HG03108 (cell line): ENCODE results near the gene MMAB.

ENCODE experiments used
- ATAC-seq: cut with Tn5 transposase; IDR thresholded peaks from one replicate; pipeline ENCODE4 v1.9.1; 2021; ENCODE audit warnings: moderate library complexity; ENCODE audit not compliant: unreplicated experiment

MMAB gene

DNA sequence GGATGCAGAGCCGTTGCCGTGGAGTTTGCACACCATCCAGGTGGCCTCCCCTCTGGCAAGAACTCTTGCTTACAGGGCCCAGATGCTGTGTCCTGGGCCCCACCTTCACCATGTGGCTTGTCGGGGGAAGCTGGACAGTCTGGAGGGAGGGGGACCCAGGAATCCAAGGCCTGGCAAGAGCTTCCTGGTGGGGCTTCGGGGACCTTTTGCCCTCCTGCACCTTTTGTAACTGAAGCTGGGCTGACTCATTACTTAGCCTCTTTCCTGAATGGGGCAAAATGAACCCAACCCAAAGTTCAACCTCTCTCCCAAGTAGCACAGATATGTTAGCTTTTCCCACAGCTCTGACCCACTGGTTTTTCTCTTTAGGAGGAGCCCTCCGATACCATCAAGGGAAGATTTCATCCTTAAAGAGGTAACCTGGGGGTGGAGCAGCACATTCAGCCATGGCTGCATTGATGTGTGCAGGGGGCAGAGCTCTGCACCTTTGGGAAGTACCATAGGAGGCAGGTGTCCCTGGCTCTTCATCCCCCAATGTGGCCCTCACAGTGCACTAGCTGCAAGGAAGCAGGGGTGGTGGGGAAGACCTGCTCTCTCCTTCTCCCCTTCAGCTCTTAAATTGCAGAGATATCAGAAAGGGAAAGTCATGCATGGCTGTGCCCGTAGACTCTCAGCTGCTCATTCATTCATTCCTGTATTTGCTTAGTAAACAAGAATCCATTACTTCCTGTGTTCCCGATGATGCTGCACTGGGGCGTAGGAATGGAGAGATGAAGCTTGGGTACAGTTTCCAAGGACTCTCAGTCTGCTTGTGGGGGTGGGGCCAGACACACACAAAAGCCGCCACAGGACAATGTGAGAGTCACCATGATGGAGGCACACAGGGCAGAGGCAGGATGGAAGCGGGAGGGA is 13.3 kb upstream of the MMAB start:
- no peak for ATAC-seq

DNA sequence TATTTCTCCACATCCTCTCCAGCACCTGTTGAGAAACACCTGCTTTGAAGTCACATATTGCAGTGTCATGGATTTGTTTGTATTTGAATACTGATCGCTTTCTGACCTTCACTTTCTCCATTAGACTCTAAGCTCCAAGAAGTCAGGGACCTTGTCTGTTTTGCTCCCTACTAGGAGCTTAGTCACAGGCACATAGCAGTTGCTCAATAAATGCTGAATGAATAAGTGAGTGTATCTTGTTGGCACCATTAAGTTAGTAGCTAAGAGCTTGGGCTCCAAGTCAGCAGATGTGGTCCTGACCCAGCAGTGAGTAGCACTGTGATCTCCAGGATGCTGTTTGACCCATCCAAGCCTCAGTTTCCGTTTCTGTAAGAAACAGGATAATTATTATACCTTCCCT is 10.4 kb upstream of the MMAB start:
- ATAC-seq: no peak

DNA sequence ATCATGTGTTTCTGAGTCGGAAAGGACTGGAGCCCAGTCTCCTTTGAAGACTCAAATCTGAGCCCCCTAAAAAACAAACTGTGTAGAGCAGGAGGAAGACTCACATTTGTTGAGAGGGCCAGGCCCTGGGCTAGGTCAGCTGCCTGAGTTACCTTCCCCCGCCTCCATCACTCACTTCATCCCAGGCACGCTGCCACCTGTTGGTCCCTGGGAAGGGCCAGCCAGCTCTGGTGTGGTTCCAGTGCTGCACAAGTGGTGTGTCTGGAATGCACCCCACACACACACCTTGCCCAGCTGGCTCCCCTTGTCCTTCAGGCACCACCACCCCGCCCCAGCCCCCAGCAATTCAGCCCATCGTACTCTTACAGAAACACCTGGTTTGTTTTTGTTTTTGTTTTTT is 9.3 kb upstream of the MMAB start:
- no peak for ATAC-seq

DNA sequence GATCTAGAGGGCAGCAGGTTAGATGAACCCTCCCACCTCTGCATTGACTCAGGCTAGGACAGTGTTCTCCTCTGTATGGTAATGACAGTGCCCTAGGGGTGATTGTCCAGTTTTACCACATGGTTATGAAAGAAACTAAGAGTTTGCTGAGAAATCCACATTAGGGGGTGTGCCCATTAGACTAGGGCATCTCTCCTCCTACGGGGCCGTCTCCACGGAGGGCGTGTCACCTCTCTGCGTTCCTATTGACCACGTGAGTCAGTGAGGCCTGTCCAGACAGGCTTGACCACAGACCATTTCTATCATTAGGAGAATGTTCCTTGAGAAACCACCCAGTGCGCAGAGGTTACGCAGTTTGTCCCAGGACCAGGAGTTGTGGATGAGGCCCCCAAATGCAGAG is 8.6 kb upstream of the MMAB start:
- ATAC-seq: no peak

DNA sequence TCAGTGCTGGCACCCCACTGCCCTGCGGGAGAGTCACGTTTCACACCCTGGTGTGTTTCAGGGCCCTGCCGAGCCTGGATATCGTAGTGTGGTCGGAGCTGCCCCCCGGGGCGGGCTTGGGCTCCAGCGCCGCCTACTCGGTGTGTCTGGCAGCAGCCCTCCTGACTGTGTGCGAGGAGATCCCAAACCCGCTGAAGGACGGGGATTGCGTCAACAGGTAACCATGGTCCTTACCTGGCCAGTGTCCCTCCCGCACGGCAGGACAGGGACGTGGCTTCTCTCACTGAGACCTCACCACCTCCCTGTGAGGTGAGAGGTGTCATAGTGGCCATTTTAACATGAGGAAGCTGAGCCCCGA is 8.0 kb upstream of the MMAB start:
- no peak for ATAC-seq

DNA sequence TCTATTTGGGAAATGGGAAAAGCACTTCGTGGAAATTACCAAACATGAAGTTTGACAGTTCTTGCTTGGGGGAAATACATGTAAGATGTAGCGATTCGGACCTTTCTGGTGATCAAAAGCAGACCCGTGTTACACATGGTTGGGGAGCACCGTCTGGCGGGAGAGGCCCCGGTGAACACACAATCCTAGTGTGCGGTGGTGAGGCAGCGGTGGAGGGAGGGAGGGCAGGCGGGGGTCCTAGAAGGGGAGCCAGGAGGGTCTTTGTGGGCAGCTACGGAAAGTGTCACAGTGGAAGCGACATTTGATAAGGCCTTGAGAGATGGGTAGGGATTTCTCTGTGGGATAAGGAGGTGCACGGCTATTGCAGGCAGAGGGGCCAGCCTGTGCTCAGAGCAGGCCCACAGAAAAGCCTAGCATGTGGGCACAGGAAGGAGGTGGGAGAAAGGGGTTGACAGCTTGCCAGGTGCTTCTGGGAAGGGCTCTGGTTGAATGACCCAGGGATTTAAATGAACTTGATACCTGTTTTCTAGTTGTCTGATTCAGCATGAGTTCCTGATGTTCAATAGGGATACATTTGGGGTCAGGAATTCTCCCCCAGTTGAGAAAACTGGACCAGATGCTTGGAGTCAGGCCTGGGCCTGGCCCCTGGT is 7.5 kb upstream of the MMAB start:
- no peak for ATAC-seq

DNA sequence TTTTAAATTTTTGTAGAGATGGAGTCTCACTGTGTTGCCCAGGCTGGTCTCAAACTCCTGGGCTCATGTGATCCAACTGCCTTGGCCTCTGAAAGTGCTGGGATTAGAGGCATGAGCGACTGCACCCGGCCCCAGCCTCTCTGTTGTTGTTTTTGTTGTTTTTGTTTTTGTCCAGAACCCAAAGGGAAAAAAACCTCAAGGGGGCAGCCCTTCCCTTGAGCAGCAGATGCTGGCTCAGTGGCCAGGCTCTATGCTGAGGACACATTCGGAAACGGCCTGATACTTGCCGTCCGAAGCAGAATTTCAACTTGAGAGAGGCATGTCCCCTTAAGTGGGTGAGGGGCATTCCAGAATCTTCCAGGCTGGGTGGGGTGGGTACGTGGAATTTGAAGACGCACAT is 7.0 kb upstream of the MMAB start:
- ATAC-seq: no peak

DNA sequence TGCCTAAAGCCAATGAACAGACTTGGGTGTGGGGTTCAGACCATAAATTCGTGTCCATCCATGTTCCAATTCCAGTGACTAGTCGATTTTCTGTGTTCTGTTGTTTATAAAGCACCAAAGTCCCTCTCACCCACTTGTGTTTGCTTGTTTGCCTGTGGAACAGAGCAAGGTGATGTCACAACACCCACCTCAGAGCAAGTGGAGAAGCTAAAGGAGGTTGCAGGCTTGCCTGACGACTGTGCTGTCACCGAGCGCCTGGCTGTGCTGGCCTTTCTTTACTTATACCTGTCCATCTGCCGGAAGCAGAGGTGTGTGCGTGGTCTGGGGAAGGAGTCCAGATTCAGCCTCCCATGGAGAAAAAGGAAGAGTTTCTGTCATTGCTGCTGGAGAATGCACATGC is 6.3 kb upstream of the MMAB start:
- no peak for ATAC-seq

DNA sequence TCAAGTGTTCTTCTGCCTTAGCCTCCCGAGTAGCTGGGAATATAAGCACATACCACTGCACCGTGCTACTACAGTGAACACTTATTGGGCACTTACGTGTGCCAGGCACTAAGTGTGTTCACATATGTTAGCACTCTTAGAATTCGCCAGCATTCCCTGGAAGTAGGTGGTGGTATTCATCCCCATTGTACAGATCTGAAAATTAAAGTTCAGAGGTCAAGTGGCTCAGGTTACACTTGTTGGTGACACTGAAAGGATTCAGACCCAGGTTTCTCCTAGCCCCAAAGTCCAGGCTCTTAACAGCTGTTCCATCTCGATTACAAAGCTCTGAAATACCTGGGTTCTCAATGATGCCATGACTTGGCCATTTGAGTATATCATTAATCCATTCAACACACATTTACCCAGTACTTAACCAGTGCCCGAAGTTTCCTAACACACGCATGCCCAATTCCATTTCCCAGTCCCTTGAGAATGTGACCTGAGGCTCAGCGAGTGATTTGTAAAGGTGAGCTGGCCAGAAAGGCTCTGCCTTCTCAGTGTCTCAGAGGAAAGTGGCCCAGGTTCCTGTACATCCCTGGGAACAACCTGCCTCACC is 5.1 kb upstream of the MMAB start:
- ATAC-seq: no peak

DNA sequence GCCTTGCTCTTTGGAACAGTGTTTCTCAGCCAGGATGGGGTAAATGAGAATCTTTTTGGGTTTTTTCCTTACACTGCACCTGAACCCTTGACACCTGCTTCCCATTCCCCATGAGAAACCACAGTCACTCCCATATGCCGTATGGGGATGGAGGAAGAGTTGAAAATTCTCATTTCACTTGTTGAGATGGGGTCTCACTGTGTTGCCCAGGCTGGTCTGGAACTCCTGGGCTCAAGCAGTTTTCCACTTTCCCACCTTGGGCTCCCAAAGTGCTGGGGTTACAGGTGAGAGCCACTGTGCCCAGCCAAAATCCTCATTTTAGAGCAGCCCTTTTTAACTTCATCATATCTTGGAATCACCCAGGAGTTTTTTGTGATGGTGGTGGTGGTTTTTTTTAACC is 4.0 kb upstream of the MMAB start:
- ATAC-seq: no peak

DNA sequence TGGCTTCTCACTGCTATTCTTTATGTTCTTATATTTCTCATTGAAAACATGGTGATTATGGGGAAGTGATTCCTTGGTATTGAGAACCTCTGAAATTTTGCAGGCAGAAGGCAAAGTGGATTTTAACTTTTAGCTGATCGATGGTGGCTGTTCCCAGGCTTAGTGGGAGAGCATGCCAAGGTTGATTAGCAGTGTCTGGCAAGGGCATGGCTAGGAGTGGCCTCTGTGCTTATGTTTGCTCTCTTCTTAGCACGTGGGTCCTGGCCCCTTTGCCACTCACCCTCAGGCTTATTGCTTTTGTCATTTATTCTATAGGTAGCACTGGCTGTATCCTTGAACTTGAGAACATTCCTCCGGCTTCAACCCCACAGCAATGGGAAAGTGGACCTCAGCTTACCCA is 2.4 kb upstream of the MMAB start:
- ATAC-seq: no peak

DNA sequence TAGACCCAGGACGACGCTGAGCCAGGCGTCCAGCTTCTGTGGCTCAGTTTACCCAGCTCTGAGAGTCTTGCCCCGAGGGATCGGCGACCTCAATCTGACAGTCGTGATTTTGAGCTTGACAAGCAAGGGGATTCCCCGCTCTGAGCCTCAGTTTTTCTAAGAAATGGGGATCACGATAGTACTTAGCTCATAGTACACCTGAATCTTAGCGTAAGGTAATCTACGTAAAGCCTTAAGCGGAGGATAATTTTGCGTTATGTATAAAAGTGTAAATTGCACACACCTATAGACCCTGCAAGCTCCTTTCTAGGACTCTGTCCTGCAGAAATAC is 575 bp upstream of the MMAB start:
- ATAC-seq: no peak

DNA sequence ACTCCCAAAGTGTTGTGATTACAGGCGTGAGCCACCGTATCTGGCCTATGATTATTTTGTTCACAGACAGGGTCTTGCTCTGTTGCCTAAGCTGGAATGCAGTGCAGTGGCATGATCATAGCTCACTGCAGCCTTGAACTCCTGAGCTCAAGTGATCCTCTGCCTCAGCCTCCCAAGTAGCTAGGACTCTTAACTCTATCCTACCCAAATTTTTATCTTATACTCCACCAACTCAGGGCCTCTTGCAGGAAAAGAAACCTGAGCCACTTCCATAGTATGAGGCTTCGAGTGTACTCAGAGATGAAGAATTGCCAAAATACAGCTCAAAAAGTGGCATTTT is 828 bp downstream of the MMAB start:
- ATAC-seq: no peak

DNA sequence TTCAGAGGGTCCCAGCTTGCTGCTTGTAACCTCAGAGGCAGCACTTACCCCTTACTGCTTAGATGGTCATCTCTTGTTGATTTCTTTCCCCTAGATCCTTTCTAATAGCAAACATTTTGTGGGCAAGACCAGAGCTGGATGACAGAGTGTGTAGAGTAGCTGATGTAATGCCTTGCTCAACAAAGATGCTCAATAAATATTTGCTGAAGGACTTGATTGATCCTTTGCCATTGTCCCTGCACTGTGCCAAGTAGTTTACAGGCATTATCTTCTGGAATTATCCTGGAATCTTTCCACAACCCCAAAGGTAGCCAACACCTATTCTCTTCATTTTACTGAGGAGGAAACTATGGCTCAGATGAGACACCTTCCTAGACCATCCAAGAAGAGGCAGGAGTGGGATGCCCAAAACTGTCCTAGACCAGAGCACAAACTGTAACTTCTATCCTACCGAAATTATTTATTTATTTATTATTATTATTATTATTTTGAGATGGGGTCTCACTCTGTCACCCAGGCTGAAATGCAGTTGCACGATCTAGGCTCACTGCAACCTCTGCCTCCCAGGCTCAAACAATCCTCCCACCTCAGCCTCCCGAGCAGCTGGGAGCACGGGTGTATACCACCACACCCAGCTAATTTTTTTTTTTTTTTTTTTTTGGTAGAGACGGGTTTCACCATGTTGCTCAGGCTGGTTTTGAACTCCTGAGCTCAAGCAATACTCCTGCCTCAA is 1.4 kb downstream of the MMAB start:
- no peak for ATAC-seq

DNA sequence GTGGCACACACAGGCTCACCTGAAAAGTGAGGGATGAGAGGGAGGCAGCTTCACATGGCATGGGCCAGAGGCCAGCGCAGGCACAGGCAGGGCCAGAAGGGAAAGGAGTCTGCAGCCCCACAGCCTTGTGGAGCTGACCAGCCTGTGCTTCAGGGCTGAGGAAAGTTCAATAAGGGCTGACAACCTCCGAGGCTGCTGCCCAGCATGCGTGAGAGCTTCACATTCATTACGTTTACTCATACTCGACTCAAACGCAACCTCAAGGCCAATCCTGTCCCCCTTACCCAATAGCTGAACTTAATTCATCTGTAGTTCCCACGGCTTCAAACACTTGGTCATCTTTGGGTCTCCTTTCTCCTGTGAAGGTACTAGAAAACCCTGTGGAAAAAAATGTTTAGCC is 4.8 kb downstream of the MMAB start:
- no peak for ATAC-seq

DNA sequence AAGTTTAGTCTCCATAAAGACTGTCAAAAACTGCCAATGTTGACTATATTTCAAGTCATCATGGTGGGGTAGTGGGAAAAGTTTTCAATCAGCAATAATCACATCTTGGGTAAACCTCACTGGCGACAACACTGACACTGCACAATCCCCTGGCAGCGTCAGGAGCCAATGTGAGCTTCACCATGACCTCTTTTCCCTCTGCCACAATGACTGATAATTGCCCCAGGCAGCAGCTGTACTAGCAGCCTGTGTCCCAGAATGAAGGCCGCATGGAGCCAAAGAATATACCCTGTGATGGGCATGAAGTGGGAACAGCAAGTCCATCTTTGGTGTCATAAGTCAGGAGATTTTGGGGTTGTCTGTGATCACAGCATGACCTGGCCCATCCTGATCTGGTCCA is 5.3 kb downstream of the MMAB start:
- ATAC-seq: no peak

DNA sequence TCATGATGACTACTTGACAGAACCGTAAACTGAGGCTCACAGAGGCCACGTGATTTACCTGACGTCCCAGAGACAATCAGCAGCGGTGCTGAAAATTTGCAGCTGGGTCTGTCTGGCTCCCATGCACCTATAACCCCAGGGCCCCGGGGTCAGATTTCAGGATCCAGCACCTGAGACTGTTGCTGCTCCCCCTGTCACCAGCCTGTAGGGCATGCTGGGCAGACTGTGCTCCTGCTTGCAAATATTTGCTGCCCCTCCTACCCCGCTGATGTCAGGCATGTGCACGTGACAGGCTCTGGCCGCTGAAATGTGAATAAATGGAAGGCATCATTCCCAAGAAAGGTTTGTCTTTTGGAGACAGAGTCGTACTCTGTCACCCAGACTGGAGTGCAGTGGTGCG is 6.0 kb downstream of the MMAB start:
- no peak for ATAC-seq

DNA sequence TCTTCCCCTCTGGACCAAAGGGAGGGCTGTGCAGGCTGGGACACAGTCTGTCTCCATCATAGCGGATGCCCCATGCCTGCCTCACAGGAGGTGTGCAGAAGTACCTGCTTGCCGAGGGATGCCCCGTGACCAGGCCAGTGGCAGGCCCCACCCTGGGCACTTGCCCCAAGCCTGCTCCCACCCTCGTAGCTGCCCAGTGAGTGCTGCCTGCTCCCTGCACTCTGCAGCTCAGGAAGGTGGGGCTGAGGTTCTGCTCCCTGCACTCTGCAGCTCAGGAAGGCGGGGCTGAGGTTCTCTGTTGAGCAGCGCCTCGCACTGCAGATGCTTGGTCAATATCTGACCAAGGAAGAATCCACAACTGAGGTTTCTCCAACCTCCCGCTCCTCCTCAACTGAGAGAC is 6.9 kb downstream of the MMAB start:
- no peak for ATAC-seq

DNA sequence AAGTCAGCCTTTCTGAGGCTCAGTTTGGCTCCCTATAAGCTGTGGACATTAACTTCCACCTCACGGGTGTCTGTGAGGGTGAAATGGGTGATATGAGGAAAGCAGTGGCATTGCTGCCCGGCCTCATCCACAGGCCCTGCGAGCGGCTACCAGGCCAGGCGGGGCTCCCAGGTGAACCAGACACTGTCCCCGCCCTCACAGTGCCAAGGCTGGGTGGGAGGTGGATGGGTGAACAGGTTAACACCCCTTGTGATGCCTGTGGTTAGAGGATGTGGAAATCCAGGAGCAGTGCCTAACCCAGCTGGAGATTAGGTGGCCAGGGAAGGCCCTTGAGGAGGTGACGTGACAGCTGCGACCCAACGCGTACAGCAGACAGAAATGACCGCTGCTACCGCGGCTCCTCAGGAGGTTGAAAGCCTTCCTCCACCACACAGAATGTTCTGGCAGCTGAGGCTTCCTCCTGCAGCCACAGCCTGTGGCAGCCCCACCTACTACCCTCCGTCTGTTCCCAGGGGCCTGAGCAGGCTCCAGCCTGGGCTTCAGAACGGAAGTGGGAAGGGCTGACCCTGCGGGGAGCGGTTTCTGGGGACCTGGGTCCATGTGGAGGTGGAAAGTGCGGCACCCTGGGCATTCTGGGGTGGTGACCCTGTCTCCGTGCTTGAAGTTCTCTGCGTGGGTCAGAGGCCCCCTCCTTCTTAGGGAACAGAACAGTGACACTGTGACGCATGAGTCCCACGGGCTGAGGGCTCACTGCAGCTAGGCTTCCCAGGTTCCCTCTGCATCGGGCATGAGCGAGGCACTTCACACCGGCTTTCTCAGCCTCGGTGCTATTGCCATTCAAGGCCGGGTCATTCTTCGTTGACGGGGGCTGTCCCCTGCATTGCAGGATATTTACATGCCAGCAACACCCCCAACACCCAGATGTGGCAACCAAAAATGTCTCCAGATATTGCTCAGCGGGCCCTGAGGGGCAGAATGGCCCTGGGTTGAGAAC is 9.7 kb downstream of the MMAB start:
- ATAC-seq: no peak

DNA sequence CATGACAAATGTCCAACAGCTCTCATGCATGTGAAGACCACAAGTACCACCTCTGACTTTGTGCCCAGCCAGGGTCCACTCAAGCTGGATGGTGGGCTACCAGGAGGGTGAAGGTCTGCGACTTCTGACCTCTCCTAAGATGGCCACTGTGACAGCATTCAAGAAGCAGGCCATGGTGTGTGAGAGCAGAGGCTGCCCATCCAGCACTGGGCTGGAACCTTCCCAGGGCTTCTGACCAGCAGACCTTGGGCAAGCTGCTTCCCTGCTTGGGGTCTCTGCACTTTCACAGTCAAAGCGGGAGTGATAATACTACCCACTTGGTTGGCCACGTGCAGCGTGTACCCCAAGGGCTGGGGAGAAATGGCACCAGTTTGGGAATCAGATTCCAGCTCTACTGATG is 10.4 kb downstream of the MMAB start:
- ATAC-seq: no peak

DNA sequence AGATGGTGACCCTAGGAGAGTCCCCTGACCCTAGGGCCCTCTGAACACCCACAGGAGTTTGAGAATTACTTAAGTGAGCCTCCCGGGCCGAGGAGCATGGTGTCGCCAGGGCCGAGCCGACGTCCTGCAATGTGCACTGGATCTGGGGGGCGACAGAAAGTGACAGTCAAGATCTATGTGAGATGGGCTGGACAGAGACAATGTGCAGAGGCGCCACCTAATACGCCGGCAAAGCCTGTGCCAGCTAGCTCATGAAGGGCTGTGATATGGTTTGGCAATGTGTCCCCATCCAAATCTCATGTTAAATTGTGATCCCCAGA is 11.6 kb downstream of the MMAB start:
- ATAC-seq: no peak
